GM19193 (cell line): ENCODE data around the gene TIAM1.

Source experiments
- POLR2A ChIP-seq: IDR thresholded peaks from 4 replicates; pipeline ENCODE4 v1.6.1; 2011; ENCODE audit not compliant: insufficient read depth, insufficient read length; ENCODE audit errors: extremely low read depth

TIAM1 gene

DNA sequence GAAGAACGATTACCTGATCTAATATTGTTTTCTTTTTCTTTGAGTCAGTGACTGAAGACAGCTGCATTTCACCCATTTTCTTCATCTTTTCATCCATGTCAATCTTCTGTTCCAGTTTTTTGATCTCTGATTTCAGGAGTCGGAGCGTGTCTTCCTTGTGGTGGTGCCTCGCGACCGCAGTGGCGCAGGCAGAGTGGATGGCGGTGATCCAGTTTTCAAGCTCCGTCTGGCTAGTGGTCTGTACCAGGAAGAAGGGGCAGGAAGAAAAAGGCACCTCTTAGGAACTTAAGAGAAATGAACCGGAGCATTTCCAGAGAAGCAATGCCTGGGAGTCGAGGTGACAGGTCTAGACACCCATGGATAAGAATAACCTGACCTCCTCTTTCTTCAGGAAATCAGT is 118.3 kb downstream of the TIAM1 start:
- no peak for TF ChIP-seq POLR2A

DNA sequence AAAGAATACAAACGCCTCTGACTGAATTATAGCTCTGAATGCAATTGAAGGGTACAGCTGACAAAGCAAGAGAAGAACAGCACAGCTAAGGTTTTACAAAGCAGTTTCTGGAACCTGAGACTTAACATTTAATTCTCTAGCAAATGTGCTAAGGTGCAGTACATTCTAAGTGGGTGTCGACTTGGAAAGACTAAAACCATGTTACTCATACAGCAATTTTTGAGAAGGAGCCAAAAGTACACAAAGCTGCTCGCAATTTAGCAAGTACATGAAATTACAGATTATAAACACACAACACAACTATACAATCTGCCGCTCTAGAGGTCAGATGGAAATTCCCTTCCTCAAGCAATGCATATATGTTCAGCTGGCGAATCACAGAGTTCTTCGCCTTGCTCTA is 121.9 kb downstream of the TIAM1 start:
- TF ChIP-seq POLR2A = no peak

DNA sequence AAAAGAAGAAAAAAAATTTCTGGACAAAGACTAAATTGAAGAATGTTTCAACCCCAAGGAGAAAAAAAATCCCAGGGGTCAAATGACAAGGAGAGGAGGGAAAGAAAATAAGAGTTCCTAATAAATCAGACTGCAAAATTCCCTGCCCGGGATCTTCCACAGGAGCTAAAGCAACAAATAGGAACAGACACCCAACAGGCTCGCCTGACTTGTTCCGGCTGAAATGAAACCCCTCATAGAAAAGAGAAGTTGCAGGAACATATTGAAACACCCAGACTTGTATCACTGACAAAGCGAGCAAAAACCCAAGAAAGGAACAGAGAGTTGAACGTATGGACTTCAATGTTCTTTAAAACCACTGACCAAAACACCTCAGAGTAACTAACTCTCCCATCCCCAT is 123.0 kb downstream of the TIAM1 start:
- no peak for TF ChIP-seq POLR2A

DNA sequence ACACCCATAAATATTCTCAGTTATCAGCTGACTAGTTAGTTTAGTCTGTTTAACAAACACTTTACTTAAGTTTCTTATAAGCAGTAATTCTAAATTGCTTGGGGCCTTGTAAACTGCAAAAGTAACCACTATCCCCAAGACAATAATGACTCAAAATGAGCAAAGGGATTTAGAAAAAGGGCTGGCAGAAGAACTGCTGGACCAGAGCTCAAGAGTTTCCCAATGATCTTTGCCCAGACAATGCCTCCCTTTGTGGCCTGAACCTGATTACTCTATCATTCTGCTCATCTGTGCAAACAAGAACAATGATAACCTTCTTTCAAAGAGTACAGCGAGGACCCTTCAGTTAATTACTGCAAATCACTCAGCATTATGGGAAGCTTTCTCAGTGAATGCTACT is 123.5 kb downstream of the TIAM1 start:
- TF ChIP-seq POLR2A = no peak

DNA sequence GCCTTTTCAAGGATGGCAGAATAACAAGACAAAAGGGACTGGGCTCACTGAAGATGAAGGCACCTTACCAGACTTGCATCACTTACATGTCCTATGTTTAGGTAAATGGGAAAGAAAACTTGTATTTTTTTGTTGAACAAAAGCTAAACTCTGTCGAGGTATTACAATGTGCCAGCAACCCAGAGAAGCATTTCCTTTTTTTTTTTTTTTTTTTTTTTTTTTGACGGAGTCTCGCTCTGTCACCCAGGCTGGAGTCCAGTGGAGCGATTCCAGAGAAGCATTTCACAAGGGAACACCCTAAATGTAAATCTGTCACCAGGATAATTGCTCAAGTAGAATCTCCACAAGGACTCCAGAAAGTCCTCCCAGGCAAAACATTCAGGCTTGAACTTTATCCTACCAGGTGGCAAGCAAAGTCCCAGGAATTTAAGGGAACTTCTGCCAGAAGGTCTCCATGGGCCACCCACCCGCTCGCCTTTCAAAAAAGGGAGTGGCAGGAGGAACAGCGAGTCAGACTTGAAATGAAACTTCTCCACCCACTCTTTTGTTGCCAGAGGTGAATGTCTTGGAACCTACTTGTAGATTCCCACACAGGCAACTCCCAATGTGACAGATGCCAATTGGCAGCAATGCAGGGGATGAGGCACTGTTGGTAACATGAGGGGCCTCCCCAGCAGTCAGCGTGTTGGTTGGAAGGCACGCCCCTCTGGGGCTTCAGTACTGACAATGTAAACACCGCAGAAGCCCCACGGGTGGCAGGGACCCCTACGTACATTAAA is 125.0 kb downstream of the TIAM1 start:
- TF ChIP-seq POLR2A = no peak

DNA sequence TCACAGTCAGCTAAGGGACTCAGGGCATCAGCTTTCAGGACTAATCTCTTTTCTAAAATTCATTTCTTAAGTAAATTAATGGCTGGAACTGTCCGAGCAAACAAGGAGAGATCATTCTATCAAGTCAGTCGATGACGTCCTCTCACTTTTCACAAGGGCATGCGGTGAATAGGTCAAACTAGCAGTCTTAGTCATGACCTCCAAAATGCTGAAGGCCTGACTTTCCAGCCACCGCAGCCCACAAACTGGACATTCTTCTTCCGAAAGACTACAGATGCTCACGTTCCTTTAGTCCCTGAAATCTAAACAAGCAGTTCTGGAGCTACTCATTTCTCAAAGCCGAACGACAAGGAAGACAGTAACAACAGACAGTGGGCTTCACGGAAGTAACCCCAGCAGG is 127.9 kb downstream of the TIAM1 start:
- TF ChIP-seq POLR2A = no peak

DNA sequence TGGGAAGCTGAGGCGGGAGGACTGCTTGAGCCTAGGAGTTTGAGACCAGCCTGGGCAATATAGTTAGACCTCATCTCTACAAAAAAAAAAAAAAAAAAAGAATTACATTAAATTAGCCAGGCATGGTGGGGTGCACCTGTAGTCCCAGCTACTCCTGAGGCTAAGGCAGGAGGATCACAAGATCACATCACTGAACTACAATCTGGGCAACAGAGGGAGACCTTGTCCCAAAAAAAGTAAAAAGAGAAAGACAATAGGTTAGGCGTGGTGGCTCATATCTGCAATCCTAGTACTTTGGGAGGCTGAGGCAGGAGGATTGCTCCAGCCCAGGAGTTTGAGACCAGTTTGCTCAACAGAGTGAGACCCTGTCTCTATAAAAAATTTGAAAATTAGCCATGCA is 130.3 kb downstream of the TIAM1 start:
- TF ChIP-seq POLR2A = no peak

DNA sequence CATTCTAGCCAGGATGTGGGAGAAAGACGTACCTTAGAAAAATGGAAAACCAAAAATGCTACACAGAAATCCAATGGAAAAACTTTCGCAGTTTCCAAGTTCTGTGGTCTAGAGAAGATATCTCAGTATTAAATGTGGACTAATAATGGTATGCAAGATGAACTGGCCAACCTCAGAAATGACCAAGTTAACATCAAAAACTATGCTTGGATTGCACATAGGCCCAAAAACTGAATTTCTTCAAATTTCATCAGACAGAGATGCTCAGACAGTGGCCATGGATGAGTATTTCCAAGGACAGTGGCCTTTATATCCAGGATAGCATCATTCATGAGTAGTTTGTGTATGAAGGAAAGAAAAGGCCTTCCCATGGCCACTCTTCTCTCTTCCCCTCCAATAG is 132.2 kb downstream of the TIAM1 start:
- no peak for TF ChIP-seq POLR2A

DNA sequence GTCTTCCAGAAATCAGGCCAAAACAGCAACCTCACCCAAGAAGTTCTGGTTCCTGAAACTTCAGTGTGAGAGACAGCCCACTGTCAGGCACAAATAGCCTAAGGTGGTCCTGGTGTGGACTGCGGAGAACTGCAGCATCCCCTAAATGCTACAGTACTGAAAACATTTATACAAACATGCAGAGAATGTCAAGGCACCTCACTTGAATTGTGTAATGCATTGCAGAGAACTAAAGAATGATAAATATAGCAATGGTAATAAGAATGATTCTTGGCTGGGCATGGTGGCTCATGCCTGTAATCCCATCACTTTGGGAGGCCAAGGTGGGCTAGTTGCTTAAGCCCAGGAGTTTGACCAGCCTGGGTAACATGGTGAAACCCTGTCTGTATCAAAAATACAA is 138.6 kb downstream of the TIAM1 start:
- no peak for TF ChIP-seq POLR2A

DNA sequence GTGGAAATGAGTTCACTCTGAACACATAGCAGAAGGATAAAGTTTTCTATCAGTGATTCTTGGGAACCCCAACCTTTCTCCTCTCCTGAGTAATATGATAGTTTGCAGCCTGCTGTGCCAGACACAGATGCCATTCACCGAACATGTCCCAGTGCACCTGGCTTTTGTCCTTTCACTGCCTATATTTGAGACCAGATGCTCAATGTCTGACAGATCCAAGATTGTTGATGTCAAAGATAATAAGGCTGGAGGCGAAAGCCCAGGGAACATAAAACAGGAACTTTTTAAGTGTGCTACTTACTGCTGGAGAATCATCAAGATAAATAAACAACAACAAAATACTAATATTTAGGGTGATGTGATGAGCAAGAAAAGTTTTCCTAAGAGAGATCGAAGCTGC is 139.3 kb downstream of the TIAM1 start:
- no peak for TF ChIP-seq POLR2A

DNA sequence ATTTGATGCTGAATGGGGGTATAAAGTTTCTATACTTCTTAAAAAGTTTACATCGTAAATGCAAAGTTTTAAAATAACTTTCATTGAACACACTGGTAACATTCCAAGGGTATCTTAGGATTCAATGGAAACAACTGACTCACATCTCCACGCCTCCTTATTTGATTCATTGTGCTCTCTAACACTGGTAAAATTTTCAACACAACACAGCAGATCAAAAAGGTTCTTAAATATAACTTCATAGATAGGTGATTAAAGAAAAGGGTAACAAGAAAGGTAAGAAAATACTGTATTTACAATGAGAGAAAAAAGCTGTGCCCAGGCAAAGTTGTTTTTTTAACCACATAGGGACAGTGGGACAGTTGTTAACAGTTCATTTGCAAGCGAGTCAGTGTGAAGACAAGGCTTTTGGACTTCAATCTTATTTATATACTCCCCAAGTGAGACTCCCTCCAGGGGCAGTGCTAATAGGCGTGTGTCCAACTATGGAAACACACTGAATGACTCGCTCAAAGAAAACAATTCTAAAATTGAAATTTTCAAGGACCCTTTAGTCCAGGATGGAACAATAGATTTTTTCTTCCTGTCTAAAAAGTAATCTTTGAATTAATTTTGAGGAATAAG is 140.5 kb downstream of the TIAM1 start:
- no peak for TF ChIP-seq POLR2A

DNA sequence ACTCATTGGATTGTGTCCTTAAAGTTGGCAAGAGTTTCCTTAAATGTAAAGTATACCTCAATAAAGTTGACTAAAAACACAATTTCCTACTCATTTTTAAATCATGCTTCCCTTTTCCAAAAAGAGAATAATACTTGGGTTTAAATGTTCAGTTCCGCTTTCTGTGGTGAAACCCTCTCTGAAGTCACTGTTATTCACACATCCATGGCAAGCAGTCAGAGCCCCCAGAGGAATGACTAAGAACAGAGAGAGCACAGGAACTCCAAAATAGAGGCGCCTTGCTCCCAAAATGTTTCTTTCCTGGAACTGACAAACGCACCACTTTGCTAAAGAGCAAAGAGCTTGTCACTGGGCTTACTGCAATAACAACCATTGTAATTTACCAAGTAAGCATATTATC is 142.5 kb downstream of the TIAM1 start:
- TF ChIP-seq POLR2A = no peak

DNA sequence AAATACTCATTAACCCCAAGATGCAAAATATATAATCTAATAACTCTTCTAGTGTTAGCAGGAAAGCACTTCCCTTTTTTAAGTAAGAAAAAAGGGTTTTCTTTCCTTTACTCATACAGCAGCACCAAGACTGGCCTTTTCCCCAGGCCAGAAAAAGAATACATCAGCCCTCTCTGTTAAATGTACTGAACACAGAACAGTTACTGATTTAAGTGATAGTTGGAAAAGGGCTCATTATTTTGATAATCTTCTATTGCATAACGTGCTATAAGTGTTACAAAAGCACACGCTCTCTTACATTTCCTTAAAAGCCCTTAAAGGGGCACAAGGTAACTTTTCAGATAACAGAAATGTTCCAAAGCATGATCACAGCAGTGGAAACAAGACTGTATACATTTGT is 142.9 kb downstream of the TIAM1 start:
- no peak for TF ChIP-seq POLR2A

DNA sequence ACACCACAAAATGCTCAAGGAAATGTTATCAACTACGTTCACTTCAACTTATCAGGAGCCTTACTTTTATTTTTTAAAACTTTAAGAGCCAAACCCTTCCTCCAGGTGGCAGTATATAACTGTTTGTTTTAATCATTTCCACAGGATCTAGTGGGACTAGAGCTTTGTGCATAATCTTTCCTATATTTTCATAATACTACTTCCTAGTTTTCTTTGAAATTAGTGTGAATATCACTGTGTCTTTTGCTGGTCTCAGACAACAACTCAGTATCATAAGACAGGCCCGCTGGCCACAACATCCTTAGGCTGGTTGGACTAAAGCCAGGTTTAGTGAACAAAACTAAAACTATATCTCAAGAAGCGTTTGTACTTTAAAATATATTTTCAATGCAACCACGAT is 145.5 kb downstream of the TIAM1 start:
- no peak for TF ChIP-seq POLR2A

DNA sequence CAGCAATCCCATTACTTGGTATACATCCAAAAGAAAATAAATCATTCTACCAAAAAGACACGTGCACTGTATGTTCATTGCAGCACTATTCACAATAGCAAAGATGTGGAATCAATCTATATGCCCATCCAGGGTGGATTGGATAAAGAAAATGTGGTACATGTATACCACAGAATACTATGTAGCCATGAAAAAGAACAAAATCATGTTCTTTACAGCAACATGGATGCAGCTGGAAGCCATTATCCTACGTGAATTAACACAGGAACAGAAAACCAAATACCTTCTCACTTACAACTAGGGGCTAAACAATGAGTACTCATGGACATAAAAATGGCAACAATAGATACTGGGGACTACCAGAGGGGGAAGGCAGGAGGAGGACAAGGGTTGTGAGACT is 147.3 kb downstream of the TIAM1 start:
- no peak for TF ChIP-seq POLR2A

DNA sequence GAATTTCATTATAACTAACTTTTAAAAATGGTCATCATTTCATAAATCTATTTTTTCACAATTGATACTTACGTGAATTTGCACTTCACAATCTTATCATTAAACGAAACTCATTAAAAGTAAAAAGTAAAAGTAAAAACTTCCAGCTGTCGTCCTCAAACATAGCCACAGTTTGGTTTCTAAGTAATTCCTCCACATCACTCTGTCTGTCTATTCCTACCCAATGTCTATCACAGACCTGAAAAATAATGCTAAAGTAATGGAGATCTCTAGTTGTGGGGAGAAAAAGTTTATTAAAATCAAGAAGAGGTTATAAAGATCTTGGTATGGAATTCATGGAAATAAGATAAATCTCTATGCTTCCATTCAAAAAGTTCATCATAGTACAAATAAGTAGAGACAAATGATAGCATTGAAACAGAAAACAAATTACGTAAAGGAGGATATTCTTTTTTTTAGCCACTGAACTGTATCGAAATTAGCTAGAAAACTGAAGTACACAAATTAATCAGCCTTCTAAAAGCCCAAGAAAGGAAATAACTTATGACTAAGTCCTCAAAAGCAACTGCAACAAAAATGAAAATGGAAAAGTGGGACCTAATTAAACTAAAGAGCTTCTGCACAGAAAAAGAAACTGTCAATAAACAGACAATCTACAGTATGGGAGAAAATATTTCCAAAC is 148.6 kb downstream of the TIAM1 start:
- no peak for TF ChIP-seq POLR2A
